Nucleus accumbens (tissue), 56 donors: ENCODE data around the gene BTAF1.

Experiments
- DNase-seq, 56 donors: peaks; one replicate each; lab custom pipeline; 2025; lab: John Stamatoyannopoulos, UW

Gene BTAF1

DNA sequence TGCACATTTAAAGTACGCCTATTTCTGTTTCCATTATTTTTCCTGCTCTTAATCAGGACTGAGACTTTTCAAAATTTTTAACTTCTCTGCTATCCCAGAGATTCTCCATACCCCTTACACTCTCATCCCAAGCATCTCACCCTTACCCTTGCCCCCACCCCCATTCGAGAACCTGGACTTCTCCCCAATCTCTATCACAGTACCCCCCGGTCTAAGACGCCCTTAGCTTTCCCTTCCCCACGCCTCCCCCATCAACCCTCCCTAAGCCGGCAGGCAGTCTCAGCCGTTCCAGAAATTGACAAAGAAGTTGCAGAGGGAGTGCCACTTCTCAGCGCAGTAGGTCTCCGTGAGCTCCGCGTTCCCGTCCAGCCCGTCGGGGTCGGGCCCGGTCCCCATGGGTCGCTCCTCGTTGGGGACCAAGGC is 15.6 kb upstream of the BTAF1 start:
- DNase-seq: peak in 7 of 56 donors; percentile 16 to 42 (median 22)

DNA sequence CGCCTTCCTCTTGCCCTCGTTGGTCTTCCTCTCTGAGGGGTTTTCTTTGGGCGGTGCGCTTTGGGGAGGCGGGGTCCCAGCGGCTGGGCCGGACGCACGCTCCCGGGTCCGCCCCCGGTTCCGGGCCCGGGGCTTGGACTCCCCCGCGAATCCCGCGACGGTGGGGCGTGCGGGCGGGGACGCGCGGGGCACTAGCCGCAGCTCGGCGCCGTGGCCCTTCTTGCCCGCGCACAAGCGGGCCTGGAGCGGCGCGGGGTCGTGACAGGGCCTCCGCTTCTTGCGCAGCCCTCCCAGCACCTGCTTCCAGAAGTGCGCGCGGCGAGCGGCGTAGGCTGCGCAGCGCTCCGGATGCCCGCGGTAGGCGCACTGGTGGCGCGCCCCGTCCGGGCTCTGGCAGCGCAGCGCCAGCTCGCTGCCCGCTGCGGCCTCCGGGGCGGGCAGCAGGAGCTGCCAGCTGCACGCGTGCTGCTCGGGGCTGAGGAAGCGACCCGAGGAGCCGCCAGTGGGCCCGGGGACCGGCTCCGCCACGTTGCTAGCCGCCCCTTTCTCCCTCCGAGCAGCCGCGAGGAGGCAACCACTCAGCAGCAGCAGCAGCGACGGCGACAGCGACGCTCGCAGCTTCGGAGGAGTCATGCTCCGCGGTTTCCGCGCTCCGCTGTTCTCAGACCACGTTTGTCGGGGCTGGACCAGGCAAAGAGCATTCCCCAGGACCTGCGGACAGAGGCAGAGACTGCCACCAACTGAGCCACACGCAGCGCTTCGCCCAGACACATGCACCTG is 15.0 kb upstream of the BTAF1 start:
- peak in 55 of 56 donors; percentile 6 to 84 (median 60) for DNase-seq

DNA sequence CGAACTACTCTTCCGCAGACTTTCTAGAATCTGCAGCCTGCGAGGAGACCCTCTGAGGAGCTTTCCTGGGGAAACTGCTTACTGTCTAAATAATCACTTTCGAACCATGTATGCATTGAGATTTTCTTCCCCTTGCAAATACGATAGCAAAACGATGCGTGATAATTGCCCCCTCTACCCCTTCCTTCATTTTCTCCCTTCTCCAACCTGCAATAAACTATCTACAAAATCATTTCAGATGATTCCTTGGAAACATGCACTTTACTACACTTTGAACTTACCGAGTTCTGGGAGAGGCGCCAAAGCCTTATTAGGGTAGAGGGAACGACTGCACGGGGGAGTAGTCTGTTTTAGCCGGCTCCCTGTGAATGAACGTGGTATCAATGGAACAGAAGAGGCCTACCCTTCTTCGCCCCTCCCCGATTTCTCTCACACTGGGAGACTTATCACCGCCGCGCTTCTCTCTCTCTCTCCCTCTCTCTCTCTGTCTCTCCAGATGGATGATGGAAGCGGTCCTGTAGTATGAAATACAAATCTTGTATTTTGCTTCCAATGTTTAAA is 14.4 kb upstream of the BTAF1 start, which contains the start of gene FGFBP3:
Gene FGFBP3, minus strand, starts transcription at position 370 of the 561 bp plus-strand sequence. CDS start 517 bp downstream, outside the sequence.
- DNase-seq: peak in 17 of 56 donors; percentile 4 to 57 (median 15)

DNA sequence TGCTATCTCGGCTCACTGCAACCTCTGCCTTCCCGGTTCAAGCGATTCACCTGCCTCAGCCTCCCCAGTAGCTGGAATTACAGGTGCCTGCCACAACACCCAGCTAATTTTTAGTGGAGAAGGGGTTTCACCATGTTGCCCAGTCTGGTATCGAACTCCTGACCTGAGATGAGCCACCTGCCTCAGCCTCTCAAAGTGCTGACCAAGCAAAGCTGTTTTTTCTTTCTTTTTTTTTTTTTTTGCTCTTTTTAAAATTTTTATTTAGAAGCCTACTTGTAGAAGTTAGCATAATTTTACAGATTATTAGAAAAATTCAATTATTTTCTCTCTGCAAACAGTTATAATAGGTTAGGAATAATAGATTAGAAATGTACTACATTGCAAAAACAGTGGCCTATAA is 13.1 kb upstream of the BTAF1 start:
- DNase-seq: no peak

- DNase-seq: no peak
Observed at GRCh38 chr10:91919651-91920050, 3.9 kb upstream of the BTAF1 start.

DNA sequence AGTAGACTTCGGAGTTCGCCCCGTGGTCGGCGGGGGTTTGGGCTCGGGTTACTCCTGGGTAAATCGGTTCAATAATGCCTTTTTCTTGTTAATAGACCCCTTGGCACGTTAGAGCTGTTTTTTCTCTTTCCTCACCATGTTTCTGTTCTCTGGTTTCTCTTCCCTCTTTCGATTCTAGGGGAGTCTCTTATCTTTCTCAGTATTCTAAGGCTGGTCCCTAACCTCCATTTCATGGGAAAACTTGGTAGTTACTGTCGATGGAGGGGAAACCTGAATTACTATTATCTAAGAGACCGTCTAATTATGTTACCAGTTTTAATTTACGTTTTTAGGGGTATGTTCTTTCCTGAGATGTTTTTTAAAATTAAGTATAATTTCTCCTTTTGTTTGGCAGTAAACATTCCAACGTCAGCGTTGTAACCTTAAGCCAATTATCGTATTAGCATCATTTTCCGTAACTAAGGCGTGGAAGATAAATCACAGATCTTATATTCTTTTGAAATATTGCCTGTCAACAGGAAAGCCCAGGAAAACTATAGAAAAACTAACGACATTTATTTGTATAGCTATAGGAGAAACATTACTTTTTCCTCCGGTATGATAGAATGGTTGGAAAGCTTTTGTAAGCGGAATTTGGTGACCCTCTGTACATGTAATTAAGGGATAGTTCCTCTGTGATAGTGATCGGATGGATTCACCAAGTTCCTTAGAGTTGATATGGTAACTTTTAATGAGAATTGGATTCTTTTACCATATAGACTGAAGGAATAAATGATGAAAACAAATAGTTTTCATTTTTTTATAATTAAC is 847 bp downstream of the BTAF1 start:
- DNase-seq: no peak

DNA sequence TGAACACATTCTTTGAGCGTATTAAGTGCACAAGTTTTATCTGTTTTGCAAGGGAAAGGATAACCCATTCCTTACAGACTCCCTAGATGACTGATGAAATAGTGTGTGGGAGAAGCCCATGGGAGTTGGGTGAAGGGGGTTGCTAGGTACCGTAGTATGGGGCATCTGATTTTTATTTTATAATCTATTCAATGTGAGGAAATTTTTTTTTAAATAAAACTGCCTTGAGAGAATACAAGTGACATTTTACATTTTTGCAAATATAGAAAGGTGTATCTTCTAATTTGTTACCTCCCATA is 1.4 kb downstream of the BTAF1 start:
- no peak for DNase-seq

- DNase-seq: no peak
Observed at GRCh38 chr10:91930939-91931338, 7.4 kb downstream of the BTAF1 start.

DNA sequence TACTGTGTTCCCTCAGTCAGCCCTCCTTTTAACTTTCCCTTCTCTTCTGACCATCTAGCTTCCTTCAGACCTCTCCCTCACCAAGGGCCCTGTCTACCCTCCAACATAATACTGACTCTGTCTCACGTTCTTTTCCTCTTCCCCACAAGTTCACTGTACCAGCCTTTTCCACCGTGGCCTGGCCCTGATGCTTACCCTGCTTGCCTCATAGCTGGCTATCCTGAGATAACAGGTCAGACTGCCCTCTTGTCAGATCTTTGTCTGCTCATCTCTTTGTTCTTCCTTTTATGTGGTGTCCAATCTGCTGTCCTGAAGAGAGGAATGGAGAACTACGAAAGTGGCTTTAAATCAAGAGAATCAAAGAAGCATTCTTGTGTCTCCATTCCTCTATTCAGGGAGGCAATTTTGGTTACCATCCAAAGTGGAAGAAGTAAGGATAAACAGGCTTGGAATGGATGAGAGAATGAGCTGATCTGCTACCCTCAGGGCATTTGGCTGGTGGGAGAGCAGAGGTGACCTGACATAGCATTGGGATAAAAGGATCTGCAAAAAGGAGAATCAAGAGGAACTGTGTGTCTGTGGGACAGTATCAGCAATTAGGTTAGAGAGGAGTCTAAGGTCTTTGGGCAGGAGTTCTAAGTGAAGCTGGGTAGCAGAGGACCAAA is 8.1 kb downstream of the BTAF1 start:
- no peak for DNase-seq

- DNase-seq: no peak
Observed at GRCh38 chr10:91932737-91933136, 9.2 kb downstream of the BTAF1 start.

- no peak for DNase-seq
Observed at GRCh38 chr10:91935886-91936285, 12.3 kb downstream of the BTAF1 start.

DNA sequence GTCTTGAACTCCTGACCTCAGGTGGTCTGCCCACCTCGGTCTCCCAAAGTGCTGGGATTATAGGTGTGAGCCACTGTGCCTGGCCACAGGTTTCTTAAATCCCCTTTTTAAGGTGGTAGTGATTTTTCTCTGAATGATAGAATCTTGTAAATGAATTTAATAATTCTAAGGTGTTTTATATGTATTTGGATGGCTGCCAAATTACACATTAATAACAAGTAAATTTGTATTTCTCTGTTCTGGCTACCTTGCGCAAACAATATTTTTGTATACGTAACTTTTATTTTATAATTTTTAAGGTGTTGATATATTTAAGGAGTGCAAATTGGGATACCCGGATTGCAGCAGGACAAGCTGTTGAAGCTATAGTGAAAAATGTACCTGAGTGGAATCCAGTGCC is 16.1 kb downstream of the BTAF1 start:
- DNase-seq: no peak

DNA sequence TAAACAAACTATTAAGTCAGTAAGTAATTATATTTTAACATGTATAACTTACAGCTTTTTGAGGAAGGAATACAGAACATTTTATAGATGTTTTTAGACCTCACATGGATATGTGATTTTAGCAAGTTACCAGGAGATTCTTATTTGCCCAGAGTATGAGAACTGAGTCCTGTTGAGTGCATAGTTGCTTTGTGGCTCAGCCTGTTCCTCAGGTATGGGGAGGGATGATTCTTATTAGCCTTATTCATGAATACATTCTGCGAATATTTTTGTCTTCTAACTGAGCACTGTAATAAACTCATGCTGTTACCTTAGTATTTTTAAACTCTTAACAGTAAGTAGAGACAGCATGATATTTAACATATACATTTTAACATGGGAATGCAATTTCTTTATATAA is 17.9 kb downstream of the BTAF1 start:
- no peak for DNase-seq

DNA sequence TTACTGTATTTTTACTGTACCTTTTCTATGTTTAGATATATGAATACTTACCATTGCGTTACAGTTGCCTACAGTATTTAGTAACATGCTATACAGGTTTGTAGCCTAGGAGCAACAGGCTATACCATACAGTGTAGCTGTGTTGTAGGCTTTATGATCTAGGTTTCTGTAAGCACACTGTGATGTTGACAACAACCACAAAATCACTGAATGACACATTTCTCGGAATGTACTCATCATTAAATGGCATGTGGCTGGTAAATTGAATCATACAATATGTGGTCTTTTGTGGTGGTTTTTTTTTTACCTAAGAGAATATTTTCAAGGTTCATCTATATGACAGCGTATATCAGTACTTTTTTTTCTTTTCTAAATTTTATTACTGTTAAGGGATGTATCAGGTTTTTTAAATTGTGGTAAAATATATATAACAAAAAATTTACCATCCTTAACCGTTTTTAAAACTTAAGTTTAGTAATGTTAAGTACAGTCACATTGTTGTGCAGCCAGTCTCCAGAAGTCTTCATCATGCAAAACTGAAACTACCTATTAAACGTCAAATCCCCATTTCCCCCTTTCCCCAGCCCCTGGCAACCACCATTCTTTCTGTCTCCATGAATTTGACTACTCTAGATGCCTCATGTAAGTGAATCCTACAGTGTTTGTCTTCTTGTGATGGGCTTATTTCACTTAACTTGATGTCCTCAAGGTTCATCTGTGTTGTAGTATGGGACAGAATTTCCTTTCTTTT is 21.5 kb downstream of the BTAF1 start:
- DNase-seq: no peak

- DNase-seq: no peak
Observed at GRCh38 chr10:91953600-91954160, 30.1 kb downstream of the BTAF1 start.

DNA sequence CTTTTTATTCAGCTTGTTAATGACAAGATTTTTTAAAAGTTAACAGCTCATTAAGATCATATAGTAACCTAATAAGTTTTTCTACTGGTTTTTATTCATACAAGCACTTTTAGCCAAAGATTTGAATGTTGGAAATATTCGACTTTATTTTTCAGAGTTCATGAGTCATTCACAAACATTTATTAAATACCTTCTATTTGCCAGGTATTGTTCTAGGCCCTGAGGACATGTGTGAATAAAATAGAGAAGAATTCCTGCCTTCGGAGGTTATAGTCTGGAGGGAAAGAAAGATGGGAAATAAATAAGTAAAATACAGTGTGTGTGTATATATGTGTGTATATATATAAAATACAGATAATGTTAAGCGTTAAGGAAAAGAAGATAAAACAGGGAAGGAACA is 31.5 kb downstream of the BTAF1 start:
- no peak for DNase-seq

- no peak for DNase-seq
Observed at GRCh38 chr10:91957091-91957490, 33.5 kb downstream of the BTAF1 start.

DNA sequence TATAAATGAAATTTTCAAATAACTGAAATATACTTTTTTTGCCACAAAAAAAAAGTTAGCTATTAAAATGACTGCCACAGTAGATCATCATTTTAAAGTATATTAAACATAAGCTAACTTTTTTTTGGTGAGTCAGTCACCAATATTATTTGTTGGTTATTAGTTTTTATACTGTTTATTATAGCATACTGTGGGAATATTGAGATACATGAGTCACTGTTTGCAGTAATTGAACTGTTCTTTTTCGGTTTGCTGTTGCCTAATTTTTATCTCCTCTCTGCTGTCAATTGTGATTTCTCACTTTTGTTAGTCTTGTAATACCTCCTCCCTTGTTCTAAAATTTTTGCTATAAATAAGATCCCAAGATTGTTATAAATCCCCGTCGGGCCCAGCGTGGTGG is 45.7 kb downstream of the BTAF1 start:
- no peak for DNase-seq

DNA sequence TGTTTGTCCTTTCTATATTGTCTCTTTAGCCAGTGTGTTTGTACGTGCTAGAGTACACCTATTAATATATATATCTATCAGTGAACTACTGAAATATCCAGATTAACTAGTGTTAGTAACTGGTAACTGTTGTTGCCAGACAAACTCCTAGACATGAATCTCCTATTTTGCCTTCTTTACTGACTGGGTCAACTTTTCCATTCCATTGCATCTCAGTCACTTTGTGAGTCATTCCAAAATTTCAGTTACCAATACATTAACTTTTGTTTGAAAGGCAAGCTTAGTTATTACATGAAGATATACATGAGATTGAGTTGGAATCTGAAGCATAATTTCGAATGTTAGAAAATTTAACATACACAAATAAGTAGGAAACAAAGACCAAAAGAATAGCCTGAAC is 51.4 kb downstream of the BTAF1 start:
- no peak for DNase-seq

- DNase-seq: no peak
Observed at GRCh38 chr10:91975438-91975837, 51.9 kb downstream of the BTAF1 start.
